Lung (tissue), 12 donors: ENCODE results near the gene BANK1. TPM values are rescaled to one million over a fixed set of nuclear protein-coding genes. Genes with fewer than 3 reads are reported as not detected.

Experiments
- ATAC-seq: fragments of 200-7000 bp; cut with Tn5 transposase; one replicate; pipeline ENCODE4 v1.9.1; 2020; ENCODE audit warnings: moderate number of reproducible peaks; ENCODE audit not compliant: insufficient read depth, low FRiP score
- DNase-seq, 3 donors: peaks; one replicate each; pipeline ENCODE4 v3.0.0-alpha.2; 2013 to 2017
- H3K27ac ChIP-seq, 2 donors: one replicate each; pipeline ENCODE4 v1.5.1; 2013; ENCODE audit warnings: mild to moderate bottlenecking in 2 of 2, moderate library complexity in 2 of 2, control low read depth in 1 of 2, inconsistent platforms in 1 of 2, low read depth in 1 of 2, low read length in 1 of 2
- H3K27me3 ChIP-seq, 3 donors: one replicate each; pipeline ENCODE4 v1.5.1; 2013; ENCODE audit warnings: low read length in 2 of 3; ENCODE audit not compliant: control insufficient read depth in 3 of 3, insufficient read depth in 3 of 3
- H3K36me3 ChIP-seq, 4 donors: one replicate each; pipeline ENCODE4 v1.5.1; 2013; ENCODE audit warnings: low read length in 4 of 4, mild to moderate bottlenecking in 1 of 4, moderate library complexity in 1 of 4; ENCODE audit not compliant: control insufficient read depth in 4 of 4, insufficient read depth in 4 of 4
- H3K4me1 ChIP-seq, 5 donors: one replicate each; pipeline ENCODE4 v1.5.1; 2013; ENCODE audit warnings: low read length in 5 of 5, mild to moderate bottlenecking in 2 of 5, moderate library complexity in 1 of 5; ENCODE audit not compliant: control insufficient read depth in 5 of 5, insufficient read depth in 5 of 5
- H3K4me3 ChIP-seq: one replicate; pipeline ENCODE4 v1.5.1; 2013; ENCODE audit warnings: mild to moderate bottlenecking, control low read depth, moderate library complexity
- H3K9ac ChIP-seq, 2 donors: one replicate each; pipeline ENCODE4 v1.5.1; 2013; ENCODE audit warnings: low read length in 2 of 2, control low read depth in 1 of 2; ENCODE audit not compliant: insufficient read depth in 1 of 2
- H3K9me3 ChIP-seq, 4 donors: one replicate each; pipeline ENCODE4 v1.5.1; 2013; ENCODE audit warnings: low read length in 3 of 4, mild to moderate bottlenecking in 1 of 4, moderate library complexity in 1 of 4; ENCODE audit not compliant: control insufficient read depth in 4 of 4, insufficient read depth in 3 of 4
- CTCF ChIP-seq: IDR thresholded peaks from 2 replicates; pipeline ENCODE4 v1.5.1; 2012; ENCODE audit warnings: mild to moderate bottlenecking; ENCODE audit errors: control extremely low read depth, extremely low read depth
- WGBS, 2 donors: extraction: QIAGEN DNeasy Blood & Tissue Kit; methylation state at CpG; one replicate each; pipeline ENCODE4 v1.1.7; 2013; 5-methylcytosine and 5-hydroxymethylcytosine counted together
- polyA plus RNA-seq, 2 donors: library from polyadenylated mRNA; stranded (reverse); fragments of 200-250 nt; gene quantifications; one replicate each; pipeline ENCODE4 v1.2.1, GENCODE V29; 2013
- total RNA-seq, 2 donors: library from RNA; depleted of rRNA in 1 of 2; stranded (reverse); fragments of >200 nt in 1 of 2; gene quantifications; one replicate each; pipeline ENCODE4 v1.2.1, GENCODE V29; 2014 to 2021
- donor health status: control.
- donor health status: control.
- donor health status: Bipolar disorder and iron deficiency.
- donor health status: healthy.
- donor health status: DM: yes; HTN: yes; CAD: no.

Gene BANK1
- total and polyA plus RNA-seq, 4 donors, result 7.0 to 20.5 (median 8.9) TPM

DNA sequence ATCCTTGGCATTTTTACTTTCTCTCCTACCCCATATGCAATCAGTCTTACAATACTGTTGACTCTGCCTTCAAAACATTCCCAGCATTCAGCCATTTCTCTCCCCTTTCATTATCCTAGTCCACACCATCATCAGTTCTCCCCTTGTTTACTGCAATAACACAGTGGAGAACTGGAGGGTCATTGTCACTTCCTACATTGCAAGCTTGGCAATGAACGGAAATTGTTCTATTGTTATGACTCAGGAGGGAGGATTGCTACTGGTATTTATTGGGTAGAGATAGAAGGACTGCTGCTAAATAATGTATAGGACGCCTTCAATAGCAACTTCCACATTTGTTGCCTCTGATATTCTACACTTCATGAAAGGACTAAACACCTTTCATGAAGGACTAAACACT is 231.8 kb downstream of the BANK1 start:
- ATAC-seq, result no peak
- no peak overlapping the region for H3K4me3 ChIP-seq
- DNase-seq, result no peak
- no peaks in the 10 kb centered on the region for H3K27me3 ChIP-seq
- H3K27ac ChIP-seq, result no peak overlapping the region
- no peaks in the 10 kb centered on the region for H3K9me3 ChIP-seq
- 75 to 85% methylated on average over 2 of the region's 2 CpGs for WGBS, 2 donors
- no peak overlapping the region for H3K9ac ChIP-seq
- no peaks in the 10 kb centered on the region for H3K36me3 ChIP-seq
- TF ChIP-seq CTCF, result no peak
- no peaks in the 10 kb centered on the region for H3K4me1 ChIP-seq

DNA sequence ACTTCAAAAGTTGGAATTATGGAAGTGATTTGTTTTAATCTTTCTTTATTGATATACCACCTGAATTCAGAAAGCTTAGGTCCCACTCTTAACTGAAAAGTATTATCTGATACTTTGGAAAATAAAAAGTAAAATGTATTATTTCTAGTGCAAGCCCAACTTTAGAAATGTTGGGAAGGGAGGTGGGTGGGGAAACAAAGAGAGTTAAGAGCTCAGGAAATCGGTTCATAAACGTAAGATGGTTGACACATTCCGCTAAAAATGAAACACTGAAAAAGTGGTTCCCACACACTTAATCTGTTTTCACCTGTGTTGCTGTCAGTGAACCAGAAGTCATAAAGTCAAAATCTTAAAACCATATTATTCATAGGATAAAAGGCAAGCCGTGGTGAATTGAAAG is 237.4 kb downstream of the BANK1 start:
- Histone ChIP-seq H3K4me3 (no peak overlapping the region), H3K9me3 (no peaks in the 10 kb centered on the region), H3K36me3 (no peaks in the 10 kb centered on the region), H3K27me3 (no peaks in the 10 kb centered on the region), H3K4me1 (no peaks in the 10 kb centered on the region), H3K27ac (no peak overlapping the region), H3K9ac (no peak overlapping the region)
- ATAC-seq (no peak), DNase-seq (no peak)
- no peak for TF ChIP-seq CTCF
- 82 to 89% methylated on average over 4 of the region's 4 CpGs for WGBS, 2 donors

- no peak overlapping the region for H3K4me3 ChIP-seq
- H3K27me3 ChIP-seq, result no peaks in the 10 kb centered on the region
- TF ChIP-seq CTCF, result no peak
- no peaks in the 10 kb centered on the region for H3K36me3 ChIP-seq
- no peaks in the 10 kb centered on the region for H3K9me3 ChIP-seq
- WGBS, 2 donors, result 63 to 79% methylated on average over 2 of the region's 2 CpGs
- no peak for ATAC-seq
- no peak overlapping the region for H3K27ac ChIP-seq
- H3K9ac ChIP-seq, result no peak overlapping the region
- no peaks in the 10 kb centered on the region for H3K4me1 ChIP-seq
- DNase-seq, result no peak
Measured at GRCh38 chr4:102031406-102031805, 240.9 kb downstream of the BANK1 start.

- no peak for DNase-seq
- Histone ChIP-seq H3K9me3 (no peaks in the 10 kb centered on the region), H3K27ac (no peak overlapping the region), H3K36me3 (no peaks in the 10 kb centered on the region), H3K4me1 (no peaks in the 10 kb centered on the region), H3K4me3 (no peak overlapping the region), H3K9ac (no peak overlapping the region), H3K27me3 (no peaks in the 10 kb centered on the region)
- TF ChIP-seq CTCF, result no peak
- no peak for ATAC-seq
- WGBS, 2 donors, result 57 to 76% methylated on average over 1 of the region's 1 CpG
Measured at GRCh38 chr4:102036016-102036415, 245.5 kb downstream of the BANK1 start.
